Stimulated activated naive CD8-positive, alpha-beta T cell treated with anti-CD3 and anti-CD28 coated beads, Interleukin-15, Interleukin-2, amounts not matched to agents 100 U/mL and 50 U/mL, for 24 hours (primary cell): ENCODE measurements around the gene GASK1B.
A peak's percentile ranks its signal among the peaks of the same experiment; 100 is the strongest.

ENCODE experiments used
- ATAC-seq: fragments of 150-1000 bp; cut with Tn5 transposase; one replicate; pipeline ENCODE4 v1.10.0; 2021
- DNase-seq: peaks from one replicate; pipeline ENCODE4 v3.0.0; 2021

Gene GASK1B

GRCh38 chr4:158186815-158187214 is 14.0 kb upstream of the GASK1B start:
- no peak for ATAC-seq

GRCh38 chr4:158182736-158183135 is 9.9 kb upstream of the GASK1B start:
- no peak for DNase-seq
- no peak for ATAC-seq

More at GRCh38 chr4:158186815-158187214, 14.0 kb upstream of the GASK1B start:
- DNase-seq, result no peak

GRCh38 chr4:158181906-158182305 is 9.1 kb upstream of the GASK1B start:
- ATAC-seq (no peak), DNase-seq (no peak)

- ATAC-seq, result no peak
- no peak for DNase-seq
Measured at GRCh38 chr4:158179465-158179864, 6.6 kb upstream of the GASK1B start.

GRCh38 chr4:158176776-158177175 is 4.0 kb upstream of the GASK1B start:
- no peak for DNase-seq
- ATAC-seq, result no peak

GRCh38 chr4:158176108-158176507 is 3.3 kb upstream of the GASK1B start:
- ATAC-seq, result no peak
- DNase-seq, result no peak

GRCh38 chr4:158170691-158171561 is 1.9 kb downstream of the GASK1B start:
- no peak for ATAC-seq
- peak; percentile 40 for DNase-seq

- no peak for DNase-seq
- no peak for ATAC-seq
Measured at GRCh38 chr4:158169931-158170690, 2.7 kb downstream of the GASK1B start.

GRCh38 chr4:158169506-158169905 is 3.3 kb downstream of the GASK1B start:
- DNase-seq, result no peak
- ATAC-seq, result no peak

- no peak for ATAC-seq
Measured at GRCh38 chr4:158168606-158169005, 4.2 kb downstream of the GASK1B start.

GRCh38 chr4:158166701-158167100 is 6.1 kb downstream of the GASK1B start:
- no peak for DNase-seq
- no peak for ATAC-seq

More at GRCh38 chr4:158168606-158169005, 4.2 kb downstream of the GASK1B start:
- DNase-seq, result no peak

GRCh38 chr4:158164768-158165213 is 8.0 kb downstream of the GASK1B start:
- no peak for DNase-seq

GRCh38 chr4:158163941-158164767 is 8.7 kb downstream of the GASK1B start:
- DNase-seq (no peak), ATAC-seq (no peak)

More at GRCh38 chr4:158164768-158165213, 8.0 kb downstream of the GASK1B start:
- ATAC-seq, result no peak

GRCh38 chr4:158162631-158163030 is 10.2 kb downstream of the GASK1B start:
- no peak for DNase-seq
- no peak for ATAC-seq

GRCh38 chr4:158161551-158162354 is 11.1 kb downstream of the GASK1B start:
- ATAC-seq (no peak), DNase-seq (no peak)

GRCh38 chr4:158159718-158160094 is 13.1 kb downstream of the GASK1B start:
- ATAC-seq, result no peak
- DNase-seq, result no peak

GRCh38 chr4:158159054-158159717 is 13.6 kb downstream of the GASK1B start:
- DNase-seq, result no peak
- no peak for ATAC-seq

GRCh38 chr4:158157412-158157811 is 15.4 kb downstream of the GASK1B start:
- DNase-seq (no peak), ATAC-seq (no peak)

- DNase-seq, result no peak
Measured at GRCh38 chr4:158155656-158156356, 17.0 kb downstream of the GASK1B start.

GRCh38 chr4:158147151-158147550 is 25.7 kb downstream of the GASK1B start:
- DNase-seq (no peak), ATAC-seq (no peak)

More at GRCh38 chr4:158155656-158156356, 17.0 kb downstream of the GASK1B start:
- no peak for ATAC-seq
